ENCODE results near the gene TRIM24. TPM values are rescaled to one million over a fixed set of nuclear protein-coding genes. Genes with fewer than 3 reads are reported as not detected.
"Not testable (repeated sequence)": the region's sequence is repeated elsewhere in the genome, so short reads cannot be mapped to it uniquely, and the experiment has no call there.

TRIM24 gene
- total RNA-seq, 2 donors from 2014 or later, result 14.5 to 19.1 TPM

GRCh38 chr7:138465046-138465445 is 5.0 kb downstream of the TRIM24 start:
- H3K4me3 ChIP-seq, result no peak overlapping the region
- intact Hi-C loops (cut with DNase I), result no loop called here
- no peaks in the 10 kb centered on the region for H3K4me1 ChIP-seq

DNA sequence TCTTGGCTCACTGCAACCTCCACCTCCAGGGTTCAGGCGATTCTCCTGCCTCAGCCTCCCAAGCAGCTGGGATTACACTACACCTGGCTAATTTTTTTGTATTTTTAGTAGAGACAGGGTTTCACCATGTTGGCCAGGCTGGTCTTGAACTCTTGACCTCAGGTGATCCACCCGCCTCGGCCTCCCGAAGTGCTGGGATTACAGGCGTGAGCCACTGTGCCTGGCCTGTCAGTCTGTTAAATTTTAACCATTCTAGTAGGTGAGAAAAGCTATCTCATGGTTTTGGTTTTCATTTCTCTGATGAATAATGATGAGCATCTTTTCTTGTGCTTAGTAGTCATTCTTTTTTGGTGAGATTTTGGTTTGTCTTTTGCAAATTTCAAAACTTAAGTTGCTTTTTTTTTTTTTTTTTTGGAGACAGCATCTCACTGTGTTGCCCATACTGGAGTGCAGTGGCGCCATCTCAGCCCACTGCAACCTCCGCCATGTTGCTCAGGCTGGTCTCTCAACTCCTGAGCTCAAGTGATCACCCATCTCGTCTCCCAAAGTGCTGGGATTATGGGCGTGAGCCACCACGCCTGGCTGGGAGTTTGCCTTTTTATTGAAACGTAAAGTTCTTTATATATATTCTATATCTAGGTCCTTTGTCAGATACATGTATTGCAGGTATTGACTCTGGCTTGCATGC is 6.2 kb downstream of the TRIM24 start:
- H3K4me3 ChIP-seq; H3K4me1 ChIP-seq; intact Hi-C loops (cut with DNase I); H3K9ac ChIP-seq (ENCODE audit: low read depth in 2 of 2, low read length in 2 of 2); H3K9me3 ChIP-seq; H3K36me3 ChIP-seq; DNase-seq; H3K27me3 ChIP-seq; H3K27ac ChIP-seq: not testable (repeated sequence)

More at GRCh38 chr7:138465046-138465445, 5.0 kb downstream of the TRIM24 start:
- Histone ChIP-seq H3K9ac (ENCODE audit: low read depth in 2 of 2, low read length in 2 of 2) (no peak overlapping the region), H3K9me3 (no peaks in the 10 kb centered on the region), H3K27me3 (no peaks in the 10 kb centered on the region), H3K36me3 (no peaks in the 10 kb centered on the region), H3K27ac (no peak overlapping the region)
- TF ChIP-seq, protein P1, sequence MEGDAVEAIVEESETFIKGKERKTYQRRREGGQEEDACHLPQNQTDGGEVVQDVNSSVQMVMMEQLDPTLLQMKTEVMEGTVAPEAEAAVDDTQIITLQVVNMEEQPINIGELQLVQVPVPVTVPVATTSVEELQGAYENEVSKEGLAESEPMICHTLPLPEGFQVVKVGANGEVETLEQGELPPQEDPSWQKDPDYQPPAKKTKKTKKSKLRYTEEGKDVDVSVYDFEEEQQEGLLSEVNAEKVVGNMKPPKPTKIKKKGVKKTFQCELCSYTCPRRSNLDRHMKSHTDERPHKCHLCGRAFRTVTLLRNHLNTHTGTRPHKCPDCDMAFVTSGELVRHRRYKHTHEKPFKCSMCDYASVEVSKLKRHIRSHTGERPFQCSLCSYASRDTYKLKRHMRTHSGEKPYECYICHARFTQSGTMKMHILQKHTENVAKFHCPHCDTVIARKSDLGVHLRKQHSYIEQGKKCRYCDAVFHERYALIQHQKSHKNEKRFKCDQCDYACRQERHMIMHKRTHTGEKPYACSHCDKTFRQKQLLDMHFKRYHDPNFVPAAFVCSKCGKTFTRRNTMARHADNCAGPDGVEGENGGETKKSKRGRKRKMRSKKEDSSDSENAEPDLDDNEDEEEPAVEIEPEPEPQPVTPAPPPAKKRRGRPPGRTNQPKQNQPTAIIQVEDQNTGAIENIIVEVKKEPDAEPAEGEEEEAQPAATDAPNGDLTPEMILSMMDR (IDR thresholded peaks at IDR 0.05), result no peak
- DNase-seq, result no peak

DNA sequence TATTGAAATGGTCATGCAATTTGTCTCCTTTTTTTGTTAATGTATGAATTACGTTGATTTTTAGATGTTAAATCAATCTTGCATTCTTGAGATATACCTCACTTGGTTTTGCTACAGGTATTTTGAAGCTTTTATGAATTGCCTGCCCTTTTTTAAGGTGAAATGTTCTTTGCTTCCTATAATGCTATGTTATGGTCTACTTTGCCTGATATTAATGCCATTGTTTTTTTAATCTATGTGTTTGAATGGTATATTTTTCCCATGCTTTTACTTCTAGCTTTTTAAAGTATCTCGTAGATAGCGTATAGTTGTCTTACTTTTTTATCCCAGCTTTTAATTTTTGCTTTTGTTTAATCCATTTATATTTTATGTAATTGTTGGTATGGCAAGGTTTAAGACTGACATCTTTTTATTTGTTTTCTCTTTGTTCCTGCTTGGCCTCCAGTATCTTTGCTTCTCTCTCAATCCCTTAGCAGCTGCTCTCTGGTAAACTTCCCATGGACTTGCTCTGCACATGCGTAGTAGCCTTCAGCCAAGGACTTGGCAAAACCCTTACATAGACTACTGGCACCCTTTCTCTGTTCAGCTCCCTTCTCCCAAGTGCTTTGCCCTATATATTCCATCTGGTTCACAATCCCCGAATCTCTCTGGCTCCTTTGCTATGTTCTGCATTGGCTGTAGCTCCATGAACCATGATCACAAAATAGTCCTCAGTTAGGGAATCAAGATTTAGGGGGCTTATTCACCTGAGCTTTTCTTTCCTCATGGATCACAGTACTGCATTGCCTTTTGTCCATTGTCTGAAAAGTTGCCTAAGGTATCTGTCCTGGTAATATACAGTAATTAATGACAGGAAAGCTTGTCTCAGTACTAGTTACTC is 8.4 kb downstream of the TRIM24 start:
- H3K36me3 ChIP-seq, result no peaks in the 10 kb centered on the region
- intact Hi-C loops (cut with DNase I), result no loop called here
- H3K9ac ChIP-seq (ENCODE audit: low read depth in 2 of 2, low read length in 2 of 2), result no peak overlapping the region
- H3K4me3 ChIP-seq, result no peak overlapping the region
- H3K4me1 ChIP-seq, result no peaks in the 10 kb centered on the region
- H3K27ac ChIP-seq, result no peak overlapping the region
- no peak for DNase-seq
- no peaks in the 10 kb centered on the region for H3K27me3 ChIP-seq
- TF ChIP-seq, protein P1 (IDR thresholded peaks at IDR 0.05), result no peak
- no peaks in the 10 kb centered on the region for H3K9me3 ChIP-seq

- TF ChIP-seq, protein P1 (IDR thresholded peaks at IDR 0.05), result no peak
- no peaks in the 10 kb centered on the region for H3K4me1 ChIP-seq
- no peak overlapping the region for H3K27ac ChIP-seq
These were observed 10.5 kb downstream of the TRIM24 start for GRCh38 chr7:138470391-138471157.

DNA sequence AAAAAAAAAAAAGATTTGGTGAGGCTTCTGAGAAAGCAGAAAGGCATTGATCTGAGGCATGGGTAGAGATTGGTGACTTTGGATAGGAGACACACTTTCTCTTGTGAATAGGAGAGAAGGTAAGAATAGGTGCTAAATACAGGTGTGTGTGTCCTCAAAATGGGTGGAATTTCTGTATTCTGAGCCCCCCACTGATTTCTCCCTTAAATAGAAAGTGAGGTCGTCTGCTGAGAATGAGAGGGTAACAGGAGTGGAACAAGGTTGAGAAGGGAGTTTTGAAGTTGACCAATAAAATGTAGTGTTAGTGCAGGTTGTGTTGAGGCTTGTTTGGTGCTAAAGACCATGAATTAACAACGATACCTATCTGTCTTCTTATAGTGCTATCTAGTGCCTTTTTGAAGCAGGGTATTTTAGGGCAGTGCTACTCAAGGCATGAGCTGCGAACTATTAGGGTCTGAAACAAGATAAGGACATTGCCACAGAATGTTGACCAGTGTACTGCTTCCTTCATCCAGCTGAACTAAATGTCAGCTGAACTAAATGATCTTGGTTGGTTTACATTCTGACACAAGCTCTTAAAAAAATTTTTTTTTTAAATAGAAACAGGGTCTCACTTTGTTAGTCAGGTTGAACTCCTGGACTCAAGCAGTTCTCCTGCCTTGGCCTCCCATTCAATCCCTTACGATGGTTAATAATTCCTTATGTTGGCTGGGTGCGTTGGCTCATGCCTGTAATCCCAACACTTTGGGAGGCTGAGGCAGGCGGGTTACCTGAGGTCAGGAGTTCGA is 12.4 kb downstream of the TRIM24 start:
- H3K9me3 ChIP-seq, result no peaks in the 10 kb centered on the region
- H3K4me3 ChIP-seq, result no peak overlapping the region
- H3K27ac ChIP-seq, result no peak overlapping the region
- TF ChIP-seq, protein P1 (IDR thresholded peaks at IDR 0.05), result no peak
- no peaks in the 10 kb centered on the region for H3K27me3 ChIP-seq
- H3K9ac ChIP-seq (ENCODE audit: low read depth in 2 of 2, low read length in 2 of 2), result no peak overlapping the region
- no peaks in the 10 kb centered on the region for H3K36me3 ChIP-seq
- peaks cover 8% of the 10 kb centered on the region for H3K4me1 ChIP-seq
- intact Hi-C loops (cut with DNase I), result no loop called here
- no peak for DNase-seq

More at GRCh38 chr7:138470391-138471157, 10.5 kb downstream of the TRIM24 start:
- Histone ChIP-seq H3K27me3 (no peaks in the 10 kb centered on the region), H3K9me3 (no peaks in the 10 kb centered on the region), H3K36me3 (no peaks in the 10 kb centered on the region), H3K4me3 (no peak overlapping the region), H3K9ac (ENCODE audit: low read depth in 2 of 2, low read length in 2 of 2) (no peak overlapping the region)
- no peak for DNase-seq
- intact Hi-C loops (cut with DNase I), result no loop called here

Data from colonic mucosa (tissue), 4 donors.